Activated CD8-positive, alpha-beta memory T cell treated with anti-CD3 and anti-CD28 coated beads, Interleukin-2, amount 10 ng/mL, durations not matched to agents 7 days and 5 days (primary cell): Measurements from ENCODE around the gene KRTAP5-11. TPM values are rescaled to one million over a fixed set of nuclear protein-coding genes. Genes with fewer than 3 reads are reported as not detected.
"Not testable (repeated sequence)": the region's sequence is repeated elsewhere in the genome, so short reads cannot be mapped to it uniquely, and the experiment has no call there.

Experiments
- ATAC-seq: fragments of 150-1000 bp; cut with Tn5 transposase; one replicate; pipeline ENCODE4 v1.10.0; 2021; ENCODE audit warnings: moderate library complexity
- CTCF ChIA-PET: fragments of 350-600 bp; sonication (Branson Sonifier 250); formaldehyde crosslinking; loops from one replicate; lab custom pipeline; 2021; ENCODE audit warnings: antibody characterized with exemption; lab: Charles Lee
- DNase-seq: peaks from one replicate; pipeline ENCODE4 v3.0.0-alpha.2; 2020
- H3K27ac Mint-ChIP-seq: one replicate; pipeline ENCODE4 v1.8.0; 2021; ENCODE audit warnings: mild to moderate bottlenecking, mixed read lengths
- H3K27me3 Mint-ChIP-seq: one replicate; pipeline ENCODE4 v1.8.0; 2021; ENCODE audit warnings: mixed read lengths
- H3K36me3 Mint-ChIP-seq: one replicate; pipeline ENCODE4 v1.8.0; 2021; ENCODE audit warnings: mild to moderate bottlenecking, mixed read lengths
- H3K4me1 Mint-ChIP-seq: one replicate; pipeline ENCODE4 v1.8.0; 2021; ENCODE audit warnings: mixed read lengths
- H3K4me3 Mint-ChIP-seq: one replicate; pipeline ENCODE4 v1.8.0; 2021; ENCODE audit warnings: mild to moderate bottlenecking, moderate library complexity, mixed read lengths
- H3K9me3 Mint-ChIP-seq: one replicate; pipeline ENCODE4 v1.8.0; 2022; ENCODE audit warnings: low read depth, mixed read lengths
- total RNA-seq, 2 experiments: library from RNA; stranded (reverse); gene quantifications; one replicate each; pipeline ENCODE4 v1.2.3, GENCODE V29; 2021

Gene KRTAP5-11, protein sequence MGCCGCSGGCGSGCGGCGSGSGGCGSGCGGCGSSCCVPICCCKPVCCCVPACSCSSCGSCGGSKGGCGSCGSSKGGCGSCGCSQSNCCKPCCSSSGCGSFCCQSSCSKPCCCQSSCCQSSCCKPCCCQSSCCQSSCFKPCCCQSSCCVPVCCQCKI
- total RNA-seq: not detected

DNA sequence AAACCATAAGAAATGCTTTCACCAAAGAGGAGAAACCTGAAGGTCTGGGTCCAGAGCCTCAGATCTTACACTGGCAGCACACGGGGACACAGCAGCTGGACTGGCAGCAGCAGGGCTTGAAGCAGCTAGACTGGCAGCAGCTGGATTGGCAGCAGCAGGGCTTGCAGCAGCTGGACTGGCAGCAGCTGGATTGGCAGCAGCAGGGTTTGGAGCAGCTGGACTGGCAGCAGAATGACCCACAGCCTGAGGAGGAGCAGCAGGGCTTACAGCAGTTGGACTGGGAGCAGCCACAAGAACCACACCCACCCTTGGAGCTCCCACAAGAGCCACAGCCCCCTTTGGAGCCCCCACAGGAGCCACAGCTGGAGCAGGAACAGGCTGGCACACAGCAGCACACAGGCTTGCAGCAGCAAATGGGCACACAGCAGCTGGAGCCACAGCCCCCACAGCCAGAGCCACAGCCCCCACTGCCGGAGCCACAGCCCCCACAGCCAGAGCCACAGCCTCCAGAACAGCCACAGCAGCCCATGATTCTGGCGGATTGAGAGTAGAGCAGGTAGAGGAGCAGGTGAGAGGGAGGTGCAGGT lies at the start of gene KRTAP5-11:
KRTAP5-11 (minus strand) TSS at position 567 of the 587 bp plus-strand sequence; CDS start at position 529, 38 bp downstream.
- CTCF ChIA-PET: no interaction called here
- peaks cover 7% of the 10 kb centered on the region for H3K4me1 Mint-ChIP-seq
- H3K27me3 Mint-ChIP-seq: peaks cover 15% of the 10 kb centered on the region
- H3K36me3 Mint-ChIP-seq: no peaks in the 10 kb centered on the region
- ATAC-seq (no peak), DNase-seq (no peak)
- no peak within 1 kb of the TSS for H3K27ac Mint-ChIP-seq
- H3K9me3 Mint-ChIP-seq: no peaks in the 10 kb centered on the region
- no peak within 1 kb of the TSS for H3K4me3 Mint-ChIP-seq

DNA sequence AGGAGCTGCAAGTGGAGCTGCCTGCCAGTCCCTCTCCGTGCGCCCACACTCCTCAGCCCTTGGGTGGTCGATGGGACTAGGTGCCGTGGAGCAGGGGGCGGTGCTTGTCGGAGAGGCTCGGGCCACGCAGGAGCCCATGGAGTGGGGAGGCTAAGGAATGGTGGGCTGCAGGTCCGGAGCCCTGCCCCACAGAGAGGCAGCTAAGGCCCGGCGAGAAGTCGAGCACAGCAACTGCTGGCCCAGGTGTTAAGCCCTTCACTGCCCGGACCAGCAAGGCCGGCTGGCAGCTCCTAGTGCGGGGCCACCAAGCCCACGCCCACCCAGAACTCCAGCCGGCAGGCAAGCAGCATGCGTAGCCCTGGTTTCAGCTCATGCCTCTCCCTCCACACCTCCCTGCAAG lies 48.9 kb upstream of the KRTAP5-11 start:
- H3K27ac Mint-ChIP-seq, H3K4me1 Mint-ChIP-seq, H3K9me3 Mint-ChIP-seq, DNase-seq, H3K4me3 Mint-ChIP-seq, ATAC-seq, H3K36me3 Mint-ChIP-seq, CTCF ChIA-PET: not testable (repeated sequence)
- H3K27me3 Mint-ChIP-seq: peaks cover 10% of the 10 kb centered on the region

DNA sequence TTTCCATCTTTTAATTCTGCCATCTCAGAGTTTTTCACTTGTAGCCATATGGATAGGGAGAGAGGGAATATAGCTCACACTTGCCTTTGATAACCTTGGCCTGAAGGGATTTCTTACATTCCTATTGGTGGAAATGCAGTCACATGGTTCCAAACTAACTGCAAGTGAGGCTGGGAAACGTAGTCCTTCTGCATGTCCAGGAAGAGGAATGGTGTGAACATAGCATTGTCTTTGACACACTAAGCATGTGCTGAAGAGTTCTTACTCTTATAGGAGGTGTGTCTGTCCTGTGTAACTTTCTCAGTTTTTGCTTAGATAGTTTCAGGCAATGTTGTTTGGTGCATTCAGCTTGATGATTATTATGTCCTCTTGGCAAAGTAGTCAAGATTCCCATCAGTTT lies 47.4 kb upstream of the KRTAP5-11 start:
- H3K4me1 Mint-ChIP-seq, H3K27ac Mint-ChIP-seq, H3K36me3 Mint-ChIP-seq, CTCF ChIA-PET, H3K4me3 Mint-ChIP-seq, H3K27me3 Mint-ChIP-seq, H3K9me3 Mint-ChIP-seq, DNase-seq, ATAC-seq: not testable (repeated sequence)

DNA sequence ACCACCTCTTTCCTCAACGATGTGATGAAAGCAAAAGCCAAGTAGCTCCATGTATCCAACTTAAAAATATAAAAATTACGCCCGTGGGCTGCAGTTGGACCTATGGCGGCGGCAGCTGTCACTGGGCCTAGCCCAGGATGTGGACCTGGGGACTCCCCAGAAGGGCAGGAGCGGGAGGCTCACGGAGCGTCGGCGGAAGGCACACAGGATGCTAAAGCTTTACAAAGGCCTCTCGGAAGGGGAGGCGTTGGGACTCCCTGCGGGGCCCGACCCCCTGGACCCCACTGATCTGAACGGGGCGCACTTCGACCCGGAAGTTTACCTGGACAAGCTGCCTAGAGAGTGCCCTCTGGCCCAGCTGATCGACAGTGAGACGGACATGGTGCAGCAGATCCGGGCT lies 46.3 kb upstream of the KRTAP5-11 start:
- H3K4me1 Mint-ChIP-seq, DNase-seq, H3K36me3 Mint-ChIP-seq, H3K27me3 Mint-ChIP-seq, CTCF ChIA-PET, H3K27ac Mint-ChIP-seq, ATAC-seq, H3K4me3 Mint-ChIP-seq, H3K9me3 Mint-ChIP-seq: not testable (repeated sequence)

DNA sequence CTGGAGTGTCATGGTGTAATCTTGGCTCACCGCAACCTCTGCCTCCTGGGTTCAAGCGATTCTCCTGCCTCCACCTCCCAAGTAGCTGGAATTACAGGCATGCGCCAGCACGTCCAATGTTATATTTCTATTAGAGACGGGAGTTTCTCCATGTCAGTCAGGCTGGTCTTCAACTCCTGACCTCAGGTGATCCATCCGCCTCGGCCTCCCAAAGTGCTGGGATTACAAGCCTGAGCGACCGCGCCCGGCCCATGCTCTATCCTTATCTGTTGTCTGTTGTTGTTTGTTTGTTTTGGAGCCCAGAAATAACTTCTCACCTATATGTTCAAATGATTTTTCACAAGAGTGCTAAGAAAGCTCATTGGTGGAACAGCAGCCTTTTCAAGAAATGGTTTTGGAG lies 40.6 kb upstream of the KRTAP5-11 start:
- DNase-seq, CTCF ChIA-PET, H3K27ac Mint-ChIP-seq, H3K36me3 Mint-ChIP-seq, H3K4me3 Mint-ChIP-seq, H3K4me1 Mint-ChIP-seq, ATAC-seq, H3K9me3 Mint-ChIP-seq, H3K27me3 Mint-ChIP-seq: not testable (repeated sequence)

DNA sequence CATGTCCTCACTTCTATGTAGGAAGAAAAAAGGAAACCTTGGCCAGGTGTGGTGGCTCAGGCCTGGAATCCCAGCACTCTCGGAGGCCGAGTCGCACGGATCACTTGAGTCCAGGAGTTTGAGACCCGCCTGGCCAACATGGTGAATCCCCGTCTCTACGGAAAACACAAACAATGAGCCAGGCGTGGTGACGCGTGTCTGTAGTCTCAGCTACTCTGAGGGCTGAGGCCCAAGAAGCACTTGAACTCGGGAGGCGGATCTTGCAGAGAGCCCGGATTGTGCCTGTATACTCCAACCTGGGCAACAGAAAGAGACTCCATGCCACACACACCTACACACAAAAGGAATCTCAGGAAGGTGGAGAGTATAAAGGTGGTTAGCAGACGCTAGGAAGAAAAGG lies 39.9 kb upstream of the KRTAP5-11 start:
- H3K9me3 Mint-ChIP-seq, H3K36me3 Mint-ChIP-seq, H3K4me3 Mint-ChIP-seq, DNase-seq, H3K27me3 Mint-ChIP-seq, CTCF ChIA-PET, ATAC-seq, H3K4me1 Mint-ChIP-seq, H3K27ac Mint-ChIP-seq: not testable (repeated sequence)

DNA sequence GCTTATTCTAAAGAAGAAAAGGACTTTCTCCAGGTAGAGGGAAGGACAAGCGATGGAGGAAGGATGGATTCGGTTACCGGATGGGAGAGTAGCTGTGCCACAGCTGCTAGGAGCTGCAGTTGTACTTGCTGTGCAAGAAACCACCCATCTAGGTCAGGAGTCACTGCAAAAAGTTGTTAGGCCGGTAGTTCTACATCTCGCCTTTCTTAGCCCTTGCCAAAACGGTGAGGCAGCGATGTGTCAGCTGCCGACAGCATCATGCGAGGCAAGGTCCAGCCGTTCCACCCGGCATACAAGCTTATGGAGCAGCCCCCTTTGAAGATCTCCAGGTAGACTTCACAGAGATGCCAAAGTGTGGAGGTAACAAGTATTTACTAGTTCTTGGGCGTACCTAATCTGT lies 32.3 kb upstream of the KRTAP5-11 start:
- H3K4me3 Mint-ChIP-seq, H3K27me3 Mint-ChIP-seq, ATAC-seq, H3K9me3 Mint-ChIP-seq, H3K4me1 Mint-ChIP-seq, H3K27ac Mint-ChIP-seq, H3K36me3 Mint-ChIP-seq, DNase-seq, CTCF ChIA-PET: not testable (repeated sequence)

DNA sequence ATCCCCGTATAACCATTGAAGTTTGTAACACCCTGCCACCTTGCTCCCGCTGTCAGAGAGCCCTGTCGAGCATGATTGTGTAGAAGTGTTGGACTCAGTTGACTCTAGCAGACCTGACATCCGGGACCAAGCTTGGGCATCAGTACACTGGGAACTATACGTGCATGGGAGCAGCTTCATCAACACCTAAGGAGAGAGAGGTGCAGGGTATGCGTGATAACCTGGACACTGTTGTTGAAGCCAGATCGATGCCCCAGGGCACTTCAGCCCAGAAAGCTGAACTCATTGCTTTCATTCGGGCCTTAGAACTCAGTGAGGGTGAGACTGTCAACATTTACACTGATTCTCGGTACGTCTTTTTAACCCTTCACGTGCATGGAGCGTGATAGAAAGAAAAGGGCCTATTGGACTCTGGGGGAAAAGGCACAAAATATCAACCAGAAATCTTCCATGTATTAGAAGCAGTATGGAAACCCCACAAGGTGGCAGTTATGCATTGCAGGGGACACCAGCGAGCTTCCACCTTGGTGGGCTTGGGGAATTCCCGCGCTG lies 31.8 kb upstream of the KRTAP5-11 start:
- CTCF ChIA-PET, H3K4me3 Mint-ChIP-seq, H3K36me3 Mint-ChIP-seq, H3K4me1 Mint-ChIP-seq, ATAC-seq, H3K9me3 Mint-ChIP-seq, H3K27me3 Mint-ChIP-seq, DNase-seq, H3K27ac Mint-ChIP-seq: not testable (repeated sequence)

DNA sequence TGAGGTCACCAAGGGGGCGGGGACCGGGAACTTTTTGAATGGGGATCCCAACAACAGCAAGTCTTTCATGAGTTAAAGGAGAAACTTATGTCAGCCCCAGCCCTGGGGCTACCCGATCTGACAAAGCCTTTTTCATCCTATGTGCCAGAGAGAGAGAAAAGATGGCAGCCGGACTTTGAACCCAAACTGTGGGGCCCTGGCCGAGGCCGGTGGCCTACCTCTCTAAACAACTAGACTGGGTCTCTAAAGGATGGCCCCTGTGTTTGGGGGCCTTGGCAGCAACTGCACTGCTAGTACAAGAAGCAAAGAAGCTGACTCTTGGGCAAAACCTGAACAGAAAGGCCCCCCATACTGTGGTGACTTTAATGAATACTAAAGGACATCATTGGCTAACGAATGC lies 31.3 kb upstream of the KRTAP5-11 start:
- H3K27ac Mint-ChIP-seq, H3K9me3 Mint-ChIP-seq, H3K36me3 Mint-ChIP-seq, H3K4me3 Mint-ChIP-seq, CTCF ChIA-PET, H3K4me1 Mint-ChIP-seq, ATAC-seq, H3K27me3 Mint-ChIP-seq, DNase-seq: not testable (repeated sequence)

DNA sequence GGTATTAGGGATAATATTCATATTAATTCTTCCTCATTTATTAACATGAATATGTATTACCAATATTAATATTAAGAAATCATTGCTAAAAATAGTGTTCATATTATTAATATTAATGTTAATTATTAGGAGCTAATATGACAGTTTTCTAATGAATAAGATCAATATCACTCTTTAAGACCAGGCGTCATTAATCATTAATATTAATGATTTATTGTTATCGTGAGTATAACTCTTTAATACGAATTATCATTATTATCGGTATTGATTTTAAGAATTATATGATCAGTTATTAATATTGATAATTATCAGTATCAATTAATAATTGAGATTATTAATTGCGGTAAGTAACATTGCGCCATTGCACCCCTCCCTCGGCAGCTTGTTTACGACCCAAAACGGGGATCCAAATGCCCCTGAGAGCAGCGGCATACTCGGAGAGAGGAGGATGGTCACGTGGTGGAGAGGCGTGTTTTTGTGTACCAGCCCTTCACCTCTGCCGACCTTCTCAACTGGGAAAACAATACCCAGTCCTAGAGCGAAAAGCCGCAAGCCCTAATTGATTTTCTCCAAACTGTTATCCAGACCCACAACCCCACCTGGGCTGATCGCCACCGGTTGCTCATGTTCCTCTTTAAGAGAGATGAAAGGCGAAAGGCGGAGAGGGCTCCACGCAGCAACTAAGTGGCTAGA lies 28.7 kb upstream of the KRTAP5-11 start:
- peaks cover 21% of the 10 kb centered on the region for H3K27me3 Mint-ChIP-seq
- ATAC-seq, H3K9me3 Mint-ChIP-seq, H3K36me3 Mint-ChIP-seq, H3K4me1 Mint-ChIP-seq, DNase-seq, H3K27ac Mint-ChIP-seq, H3K4me3 Mint-ChIP-seq, CTCF ChIA-PET: not testable (repeated sequence)

DNA sequence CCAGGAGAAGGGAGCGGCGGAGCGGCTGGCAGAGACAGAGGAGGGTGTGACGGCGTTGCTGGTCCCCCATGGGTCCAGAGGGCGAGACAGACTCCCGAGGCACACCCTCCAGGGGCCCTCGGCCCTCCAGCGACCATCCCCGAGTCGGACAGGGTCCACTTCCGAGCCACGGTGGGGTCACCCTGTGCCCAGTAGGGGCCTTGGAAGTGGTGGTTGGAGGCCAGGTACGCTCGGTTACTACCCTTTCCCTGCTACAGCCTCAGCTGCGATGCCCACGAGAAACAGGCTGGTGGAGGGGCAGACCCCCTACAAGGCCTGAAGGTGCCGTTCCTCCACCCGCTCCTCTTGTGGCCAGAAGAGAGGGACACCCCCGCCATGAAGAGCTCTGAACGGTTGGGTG lies 25.6 kb upstream of the KRTAP5-11 start:
- H3K4me1 Mint-ChIP-seq, DNase-seq, H3K9me3 Mint-ChIP-seq, H3K27ac Mint-ChIP-seq, H3K4me3 Mint-ChIP-seq, H3K36me3 Mint-ChIP-seq, ATAC-seq, CTCF ChIA-PET: not testable (repeated sequence)
- peaks cover 25% of the 10 kb centered on the region for H3K27me3 Mint-ChIP-seq

DNA sequence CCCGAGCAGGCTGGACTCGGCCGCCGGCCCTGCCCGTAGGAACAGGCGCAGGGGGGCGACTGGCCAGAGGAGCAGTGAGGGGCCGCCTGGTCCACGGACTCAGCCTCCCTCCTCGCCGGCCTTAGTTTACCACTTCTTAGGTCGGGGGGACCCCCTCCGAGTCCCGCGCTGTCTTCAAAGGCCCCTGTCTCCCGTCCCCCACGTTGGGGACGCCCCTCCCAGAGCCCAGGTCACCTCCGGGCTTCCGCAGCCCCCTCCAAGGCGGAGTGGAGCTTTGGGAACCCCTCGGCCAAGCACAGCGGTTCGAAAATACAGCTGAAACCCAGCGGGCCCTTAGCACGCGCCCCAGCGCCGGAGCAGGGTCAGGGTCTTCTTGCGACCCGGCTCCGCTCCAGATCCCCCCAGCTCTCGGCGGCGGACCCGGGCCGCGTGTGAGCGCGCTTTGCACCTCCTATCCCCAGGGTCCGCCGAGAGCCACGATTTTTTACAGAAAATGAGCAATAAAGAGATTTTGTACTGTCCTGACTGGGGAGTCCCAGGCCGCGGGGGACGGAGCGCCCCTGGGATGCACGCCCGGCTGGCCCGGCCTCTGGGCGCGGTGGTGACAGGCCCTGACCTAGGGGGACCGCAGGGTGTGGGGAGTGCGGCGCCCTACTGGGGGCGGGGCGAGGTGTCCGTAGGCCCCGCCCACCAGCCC lies 25.0 kb upstream of the KRTAP5-11 start:
- DNase-seq, H3K9me3 Mint-ChIP-seq, ATAC-seq, CTCF ChIA-PET, H3K4me1 Mint-ChIP-seq, H3K4me3 Mint-ChIP-seq, H3K27ac Mint-ChIP-seq, H3K36me3 Mint-ChIP-seq: not testable (repeated sequence)
- peaks cover 25% of the 10 kb centered on the region for H3K27me3 Mint-ChIP-seq

DNA sequence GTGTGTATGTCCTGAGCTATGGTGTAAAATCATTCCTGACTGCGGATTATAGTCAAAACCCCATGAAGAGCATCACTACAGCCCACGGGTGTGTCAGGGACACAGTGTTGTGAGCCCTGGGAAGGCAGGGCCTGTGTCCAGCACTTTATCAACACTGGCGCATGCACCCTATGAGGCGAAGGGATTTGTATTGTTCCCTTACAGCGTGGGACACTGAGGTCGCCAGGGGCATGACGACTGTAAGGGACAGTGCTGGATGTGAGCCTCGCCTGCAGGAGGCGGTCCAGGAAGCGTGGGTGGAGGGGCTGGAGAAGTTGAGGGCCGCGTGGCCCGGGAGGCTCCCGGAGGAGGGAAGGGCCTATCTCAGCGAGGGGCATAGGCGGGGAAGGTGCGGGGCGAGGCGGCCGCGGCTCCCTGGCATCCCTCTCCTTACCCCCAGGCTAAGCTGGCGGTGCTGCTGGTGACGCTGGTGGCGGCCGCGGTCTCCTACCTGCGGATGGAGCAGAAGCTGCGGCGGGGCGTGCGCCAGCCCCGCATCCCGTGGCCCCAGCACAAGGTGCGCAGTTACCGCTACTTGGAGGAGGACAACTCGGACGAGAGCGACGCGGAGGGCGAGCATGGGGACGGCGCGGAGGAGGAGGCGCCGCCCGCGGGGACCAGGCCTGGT lies 24.3 kb upstream of the KRTAP5-11 start:
- H3K9me3 Mint-ChIP-seq, H3K4me3 Mint-ChIP-seq, ATAC-seq, H3K4me1 Mint-ChIP-seq, H3K27ac Mint-ChIP-seq, DNase-seq, H3K36me3 Mint-ChIP-seq, CTCF ChIA-PET: not testable (repeated sequence)
- peaks cover 25% of the 10 kb centered on the region for H3K27me3 Mint-ChIP-seq
